T-helper 22 cell (primary cell): ENCODE data around the gene MMP15.

Experiments used
- DNase-seq: peaks from one replicate; pipeline ENCODE4 v3.0.0-alpha.2; 2020; ENCODE audit warnings: low read depth

Gene MMP15

GRCh38 chr16:58035356-58036170, 10.0 kb downstream of the MMP15 start:
- DNase-seq: no peak

- DNase-seq: no peak
Observed at GRCh38 chr16:58036943-58037342, 11.4 kb downstream of the MMP15 start.

GRCh38 chr16:58037365-58038057, 12.0 kb downstream of the MMP15 start:
- no peak for DNase-seq

DNA sequence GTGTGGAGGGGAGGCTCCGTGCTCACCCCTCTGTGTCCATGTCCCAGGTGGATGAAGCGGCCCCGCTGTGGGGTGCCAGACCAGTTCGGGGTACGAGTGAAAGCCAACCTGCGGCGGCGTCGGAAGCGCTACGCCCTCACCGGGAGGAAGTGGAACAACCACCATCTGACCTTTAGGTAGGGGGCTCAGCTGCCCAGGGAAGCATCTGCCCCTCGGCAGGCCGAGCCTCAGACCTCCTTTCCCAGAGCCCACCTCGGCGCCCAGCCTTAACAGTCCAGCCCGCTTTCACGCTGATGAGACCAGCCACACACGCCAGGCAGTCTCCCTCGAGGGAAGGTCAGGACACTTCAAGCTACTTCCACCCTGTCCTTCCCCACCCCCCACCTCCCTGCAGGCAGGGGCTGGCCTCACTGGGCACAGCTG, 12.7 kb downstream of the MMP15 start:
- no peak for DNase-seq

DNA sequence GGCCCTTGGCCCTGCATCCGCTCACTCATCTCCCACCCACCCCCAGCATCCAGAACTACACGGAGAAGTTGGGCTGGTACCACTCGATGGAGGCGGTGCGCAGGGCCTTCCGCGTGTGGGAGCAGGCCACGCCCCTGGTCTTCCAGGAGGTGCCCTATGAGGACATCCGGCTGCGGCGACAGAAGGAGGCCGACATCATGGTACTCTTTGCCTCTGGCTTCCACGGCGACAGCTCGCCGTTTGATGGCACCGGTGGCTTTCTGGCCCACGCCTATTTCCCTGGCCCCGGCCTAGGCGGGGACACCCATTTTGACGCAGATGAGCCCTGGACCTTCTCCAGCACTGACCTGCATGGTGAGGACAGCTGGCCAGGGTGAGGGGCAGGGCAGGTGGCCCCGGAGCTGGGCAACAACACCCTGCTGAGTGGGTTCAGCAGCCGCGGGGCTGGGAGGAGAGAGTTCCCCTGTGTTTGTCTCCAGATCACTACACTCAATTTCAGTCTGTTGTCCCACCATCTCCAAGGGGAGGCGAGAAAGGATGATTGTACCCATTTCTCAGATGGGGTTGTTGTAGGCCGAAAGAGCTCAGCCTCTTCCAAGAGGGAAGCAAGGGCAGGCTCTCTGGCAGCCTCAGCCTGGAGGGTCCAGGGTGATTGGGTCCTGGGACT, 14.4 kb downstream of the MMP15 start:
- no peak for DNase-seq

GRCh38 chr16:58040496-58040846, 14.9 kb downstream of the MMP15 start:
- no peak for DNase-seq

DNA sequence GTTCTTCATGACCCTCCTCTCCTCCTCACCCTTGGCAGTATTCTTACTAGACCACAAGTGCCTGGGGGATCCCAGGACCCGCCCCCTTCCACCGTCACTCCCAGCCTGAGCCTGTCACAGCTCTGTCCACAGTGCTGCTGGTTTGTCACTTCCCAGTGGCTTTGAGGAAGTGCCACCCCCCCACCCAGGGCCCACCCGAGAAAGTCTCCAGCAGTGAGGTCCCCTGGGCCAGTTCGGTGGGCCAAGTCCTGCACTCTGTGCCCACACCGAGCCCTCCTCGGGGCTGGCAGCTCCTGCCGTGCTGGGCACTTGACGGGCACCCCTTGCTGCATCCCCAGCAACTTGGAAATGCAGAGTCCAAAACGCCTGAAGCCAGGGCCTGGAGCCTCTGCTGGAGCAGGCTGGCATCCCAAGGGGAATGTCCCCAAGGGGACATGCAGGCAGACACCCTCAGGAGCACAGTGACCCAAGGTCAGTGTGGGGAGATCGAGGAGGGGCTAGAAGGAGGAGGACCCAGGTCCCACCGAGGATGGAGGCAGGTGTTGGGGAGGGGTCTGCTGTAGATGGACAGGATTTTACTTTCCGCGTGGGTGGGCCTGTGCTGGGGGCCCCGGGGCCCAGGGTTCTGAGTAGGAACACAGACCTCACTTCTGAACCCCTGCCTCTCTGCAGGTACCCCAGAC, 15.5 kb downstream of the MMP15 start:
- no peak for DNase-seq

GRCh38 chr16:58041628-58041955, 16.0 kb downstream of the MMP15 start:
- DNase-seq: no peak

DNA sequence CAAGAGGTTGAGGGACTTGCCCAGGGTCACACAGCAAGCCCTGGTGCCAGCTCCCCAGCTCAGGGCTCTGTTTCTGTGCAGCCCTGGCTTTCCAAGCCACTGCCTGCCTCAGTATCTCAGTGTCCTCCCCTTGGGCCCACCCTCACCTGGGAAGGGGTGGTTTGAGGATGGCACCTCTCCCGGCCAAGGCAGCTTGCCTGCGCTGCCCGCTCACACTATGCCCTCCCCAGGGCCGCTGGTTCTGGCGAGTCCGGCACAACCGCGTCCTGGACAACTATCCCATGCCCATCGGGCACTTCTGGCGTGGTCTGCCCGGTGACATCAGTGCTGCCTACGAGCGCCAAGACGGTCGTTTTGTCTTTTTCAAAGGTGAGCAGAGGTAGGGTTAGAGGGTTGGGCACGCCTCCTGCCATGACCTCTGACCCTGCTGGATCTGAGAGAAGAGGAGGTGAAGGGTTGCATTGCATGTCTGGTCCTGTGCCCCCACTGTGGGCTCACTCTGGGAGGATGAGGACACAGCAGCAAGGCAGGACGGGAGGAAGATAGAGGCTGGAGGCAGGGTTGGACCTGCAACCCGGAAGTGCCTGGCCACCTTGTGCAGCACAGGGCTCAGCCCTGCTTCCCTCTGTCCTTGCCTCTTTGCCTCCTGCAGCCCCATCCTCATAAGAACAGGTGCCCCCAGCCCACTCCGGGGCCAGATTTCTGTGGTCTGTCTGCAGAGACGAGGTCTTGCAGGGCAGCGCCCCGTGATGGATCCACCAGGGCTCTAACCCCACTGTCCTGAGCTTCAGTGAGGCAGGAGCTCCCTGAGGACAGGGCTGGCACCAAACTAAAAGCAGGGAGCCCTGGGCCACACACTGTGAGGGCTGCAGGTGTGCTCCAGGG, 16.7 kb downstream of the MMP15 start:
- no peak for DNase-seq

- DNase-seq: no peak
Observed at GRCh38 chr16:58042886-58043515, 17.4 kb downstream of the MMP15 start.

DNA sequence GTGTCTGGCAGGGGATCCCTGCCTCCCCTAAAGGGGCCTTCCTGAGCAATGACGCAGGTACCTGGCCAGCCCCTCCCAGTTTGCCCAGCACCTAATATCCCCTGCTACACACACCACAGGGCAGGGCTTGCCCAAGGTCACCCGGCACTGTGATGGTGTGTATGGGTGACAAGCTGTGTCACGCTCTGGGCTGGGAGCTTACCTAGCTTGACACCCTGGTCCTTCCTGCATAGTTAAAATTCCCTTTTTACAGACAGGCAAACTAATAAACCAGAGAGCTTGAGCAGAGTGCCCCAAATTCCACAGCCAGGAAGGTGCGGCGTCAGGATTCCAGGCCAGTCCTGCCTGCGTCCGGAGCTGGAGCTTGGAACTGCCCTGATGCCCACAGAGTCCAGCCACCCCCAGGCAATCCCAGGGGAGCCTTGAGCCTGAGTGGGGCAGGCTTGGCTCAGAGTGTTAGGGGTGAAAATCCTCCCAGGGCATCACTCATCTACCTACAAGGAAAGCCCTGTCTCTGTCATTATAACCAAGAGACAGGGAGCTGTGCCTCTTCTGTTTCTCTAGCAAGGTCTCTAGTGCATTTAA, 18.1 kb downstream of the MMP15 start:
- no peak for DNase-seq

DNA sequence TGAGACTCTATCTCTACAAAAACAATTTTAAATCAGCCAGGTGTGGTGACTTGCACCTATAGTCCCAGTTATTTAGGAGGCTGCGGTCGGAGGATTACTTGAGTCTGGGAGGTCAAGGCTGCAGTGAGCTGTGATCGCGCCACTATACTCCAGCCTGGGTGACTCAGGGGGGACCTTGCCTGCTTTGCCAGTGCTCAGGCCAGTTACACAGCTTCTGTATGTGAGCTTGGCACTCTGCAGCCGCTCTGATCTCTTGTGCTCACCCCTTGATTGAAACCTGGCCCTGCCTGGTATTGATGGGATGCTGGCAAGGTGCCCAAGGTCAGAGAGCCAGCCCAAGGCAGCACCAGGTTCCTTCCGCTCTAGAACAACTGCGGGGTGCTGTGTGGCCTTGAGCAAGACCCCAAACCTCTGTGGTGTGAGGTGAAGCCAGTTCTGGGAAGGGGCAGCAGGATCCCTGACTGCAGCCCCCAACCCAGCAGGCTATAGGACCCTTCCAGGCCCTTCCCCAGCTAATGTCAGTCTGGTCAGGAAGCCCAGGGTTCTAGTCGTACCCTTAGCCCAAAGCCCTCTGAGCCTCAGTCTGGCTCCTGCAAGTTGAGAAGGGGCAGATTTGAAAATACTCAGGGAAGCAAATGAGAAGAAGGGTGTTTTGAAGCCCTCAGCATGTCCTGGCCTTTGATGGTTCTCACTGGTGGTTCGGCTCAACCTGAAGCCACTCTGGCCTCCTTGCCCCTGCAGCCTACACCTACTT, 18.9 kb downstream of the MMP15 start:
- no peak for DNase-seq

GRCh38 chr16:58045096-58045495, 19.5 kb downstream of the MMP15 start:
- no peak for DNase-seq

DNA sequence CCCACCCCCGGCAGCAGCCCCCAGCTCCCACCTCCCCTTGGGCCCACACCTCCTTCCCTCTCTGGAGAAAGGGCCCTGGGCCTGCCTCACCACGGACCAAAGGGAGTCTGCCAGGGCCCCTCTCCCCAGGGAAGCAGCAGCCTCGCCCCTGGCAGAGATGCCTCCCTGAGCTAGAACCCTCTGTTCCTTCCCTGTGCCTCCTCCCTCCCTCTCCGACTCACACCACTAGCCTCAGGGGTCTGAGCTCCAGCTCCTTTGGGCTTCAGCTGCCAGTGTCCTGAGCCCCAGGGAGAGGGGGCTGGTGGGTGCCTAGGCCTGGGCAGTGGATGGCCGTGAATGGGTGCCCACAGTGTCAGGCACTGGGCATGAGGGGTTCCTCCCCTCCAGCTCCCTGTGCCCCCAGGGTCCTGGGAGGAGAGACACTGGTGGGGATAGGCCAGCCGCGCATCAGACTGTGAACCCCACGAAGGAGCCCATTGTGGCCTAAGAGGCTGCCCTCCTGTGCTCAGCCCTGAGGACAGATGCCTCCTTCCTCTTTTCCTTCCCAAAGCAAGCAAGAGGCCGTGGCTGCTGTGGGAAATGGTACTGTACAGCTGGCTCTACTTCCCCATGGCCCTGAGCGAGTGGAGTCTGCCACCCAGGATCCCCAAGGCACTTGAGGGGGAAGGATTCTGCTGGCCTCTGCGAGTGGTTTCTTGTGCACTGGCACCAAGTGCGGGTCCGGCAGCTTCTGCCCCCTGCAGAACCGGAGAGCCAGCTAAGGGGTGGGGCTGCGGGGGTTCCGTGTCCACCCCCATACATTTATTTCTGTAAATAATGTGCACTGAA, 20.7 kb downstream of the MMP15 start:
- DNase-seq: no peak

GRCh38 chr16:58046936-58047335, 21.4 kb downstream of the MMP15 start:
- no peak for DNase-seq

DNA sequence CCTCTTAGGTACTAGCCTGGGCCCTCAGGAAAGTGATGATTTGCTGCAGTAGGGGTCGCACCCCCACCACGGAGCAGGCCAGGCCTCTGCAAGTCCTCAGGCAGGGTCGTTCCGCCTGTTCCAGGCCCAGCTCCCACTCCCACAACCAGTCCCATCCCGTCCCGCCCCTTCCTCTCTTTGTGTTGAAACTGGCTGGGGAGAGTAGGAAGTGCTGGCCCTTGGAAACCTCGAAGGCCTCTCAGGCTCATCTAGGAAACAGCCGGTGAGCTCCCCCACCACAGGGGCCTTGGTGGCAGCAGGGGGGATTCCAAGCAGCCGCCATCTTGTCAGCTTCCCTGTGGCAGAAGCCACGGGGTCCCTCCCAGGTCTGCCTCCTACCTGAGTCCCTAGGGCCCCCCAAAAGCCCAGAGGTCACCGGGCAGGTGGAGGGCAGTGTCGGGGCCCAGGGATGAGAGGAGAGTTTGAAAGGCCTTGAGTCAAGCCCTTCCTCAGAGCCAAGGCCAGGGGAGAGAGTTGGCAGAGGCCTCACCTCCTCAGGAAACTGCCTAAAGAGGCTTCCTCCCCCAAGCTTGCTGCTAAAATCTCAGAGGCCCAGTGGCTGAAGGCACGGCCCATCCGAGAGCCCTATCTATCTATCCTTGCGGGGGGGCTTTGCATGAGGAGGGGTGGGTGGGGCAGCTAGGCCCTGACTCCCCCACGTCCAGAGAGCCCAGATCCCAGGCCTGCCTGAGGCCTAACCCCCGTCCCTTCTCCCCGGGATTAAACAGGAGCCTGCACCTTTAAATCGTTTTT, 22.2 kb downstream of the MMP15 start:
- DNase-seq: no peak

DNA sequence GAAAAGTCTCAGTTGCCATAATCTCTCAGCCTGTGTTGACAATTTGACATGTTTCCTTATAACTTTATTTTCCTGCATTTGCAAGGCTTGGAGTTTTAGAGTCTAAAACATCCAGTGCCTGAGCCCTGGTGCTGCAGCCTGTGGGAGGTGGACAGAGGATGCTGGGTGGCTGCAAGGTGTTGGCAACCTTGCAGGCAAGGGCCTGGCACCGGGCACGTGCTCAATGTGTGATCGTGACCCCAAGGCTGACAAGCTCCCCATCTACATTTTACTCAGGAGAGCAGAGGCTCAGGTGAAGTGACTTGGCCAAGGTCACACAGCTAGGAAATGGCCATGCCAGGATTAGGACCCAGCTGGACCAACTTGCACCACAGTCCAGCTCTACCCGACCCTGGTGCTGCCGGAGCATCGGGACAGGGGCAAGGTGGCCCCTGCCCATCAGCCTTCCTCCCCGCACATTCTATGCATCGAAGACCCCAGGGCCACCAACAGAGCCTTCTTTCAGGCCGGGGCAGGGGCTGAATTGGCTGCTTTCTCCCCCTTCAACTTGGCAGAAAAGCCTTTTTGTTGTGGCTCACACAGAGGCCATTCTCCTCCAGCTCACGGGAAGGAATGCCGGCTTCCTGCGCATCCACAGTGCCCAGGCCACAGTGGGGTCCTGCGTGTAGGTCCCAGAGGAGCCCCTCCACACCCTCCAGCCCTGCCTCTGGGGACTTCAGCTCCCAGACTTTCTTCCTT, 23.1 kb downstream of the MMP15 start:
- DNase-seq: no peak
